Transverse colon (tissue), 4 donors: ENCODE data around the gene UTP14C. TPM values are rescaled to one million over a fixed set of nuclear protein-coding genes. Genes with fewer than 3 reads are reported as not detected.
"Not testable (repeated sequence)": the region's sequence is repeated elsewhere in the genome, so short reads cannot be mapped to it uniquely, and the experiment has no call there.

Source experiments
- DNase-seq: peaks from one replicate; pipeline ENCODE4 v3.0.0-alpha.2; 2019
- H3K27ac ChIP-seq, 4 donors: fragments of 200-600 bp; sonication (generic); 2 replicates each; pipeline ENCODE4 v1.5.1; 2016 to 2018; ENCODE audit warnings: inconsistent platforms in 4 of 4
- H3K27me3 ChIP-seq: fragments of 200-600 bp; sonication (generic); 2 replicates; pipeline ENCODE4 v1.5.1; 2017; ENCODE audit warnings: inconsistent platforms
- H3K36me3 ChIP-seq, 4 donors: fragments of 200-600 bp; sonication (generic); 2 replicates each; pipeline ENCODE4 v1.5.1; 2017 to 2019; ENCODE audit warnings: inconsistent platforms in 4 of 4
- H3K4me1 ChIP-seq, 4 donors: fragments of 200-600 bp; sonication (generic); 2 replicates each; pipeline ENCODE4 v1.5.1; 2017 to 2020; ENCODE audit warnings: inconsistent platforms in 4 of 4
- H3K4me3 ChIP-seq, 4 donors: fragments of 200-600 bp; sonication (generic); 1 replicate in 1 of 4; 2 replicates in 3 of 4; pipeline versions ENCODE4 v1.5.1 to v1.6.1; 2017 to 2019; ENCODE audit warnings: inconsistent platforms in 4 of 4
- H3K9me3 ChIP-seq, 2 donors: fragments of 200-600 bp; sonication (generic); 2 replicates each; pipeline ENCODE4 v1.5.1; 2017 to 2019; ENCODE audit warnings: inconsistent platforms in 2 of 2
- CTCF ChIP-seq, 5 experiments: fragments of 200-600 bp in 3 of 5; fragments of 450-650 bp in 2 of 5; sonication (generic) in 3 of 5; IDR thresholded peaks; 1 replicate in 2 of 5; 2 replicates in 3 of 5; pipeline ENCODE4 v1.5.1; 2016 to 2017; ENCODE audit warnings: antibody characterized with exemption in 5 of 5, inconsistent platforms in 3 of 5, mild to moderate bottlenecking in 2 of 5, moderate library complexity in 1 of 5
- EP300 ChIP-seq: sonication (generic); formaldehyde crosslinking; IDR thresholded peaks from one replicate; pipeline ENCODE4 v1.6.1; 2017; ENCODE audit warnings: antibody characterized with exemption, low read depth
- POLR2A ChIP-seq: fragments of 450-650 bp; IDR thresholded peaks from one replicate; pipeline ENCODE4 v1.6.1; 2016; ENCODE audit warnings: antibody characterized with exemption, mild to moderate bottlenecking, moderate library complexity
- POLR2AphosphoS5 ChIP-seq, 3 donors: sonication (generic); formaldehyde crosslinking; IDR thresholded peaks; one replicate each; pipeline ENCODE4 v1.6.1; 2016; ENCODE audit warnings: antibody characterized with exemption in 3 of 3
- WGBS, 2 donors: methylation state at CpG; one replicate each; pipeline ENCODE4 v1.1.5; 2018; ENCODE audit warnings: low coverage in 1 of 2; 5-methylcytosine and 5-hydroxymethylcytosine counted together
- in situ Hi-C, 4 donors: fragments of 200-750 bp; cut with MboI; loops; one replicate each; pipeline versions ENCODE4 v1.15.0 to v1.15.1; 2017; ENCODE audit warnings: low sequenced_read_pairs in 3 of 4, low pct_ligation_motif_present in 1 of 4, low pct_unique_long_range_greater_than_20kb in 1 of 4
- intact Hi-C: fragments of 100-400 bp; cut with DNase I; formaldehyde crosslinking; loops from one replicate; pipeline ENCODE4 v1.15.1; 2023; ENCODE audit warnings: low total_unique reads
- total RNA-seq, 4 donors: library from RNA; depleted of rRNA; stranded (reverse); fragments of >200 nt; gene quantifications; one replicate each; pipeline ENCODE4 v1.1.0, GENCODE V29; 2016

Gene UTP14C
- total RNA-seq, 4 donors from 2014 or later: 5.2 to 20.0 (median 13.6) TPM

GRCh38 chr13:51978796-51979556 is 45.5 kb upstream of the UTP14C start:
- WGBS, 2 donors: 63 to 80% methylated on average over 1 to 5 of the region's 5 CpGs

GRCh38 chr13:51980908-51981307 is 43.6 kb upstream of the UTP14C start:
- no peak overlapping the region for H3K27ac ChIP-seq
- no peaks in the 10 kb centered on the region for H3K9me3 ChIP-seq
- intact Hi-C loops: no loop called here
- in situ Hi-C loops: no loop called here
- no peak for TF ChIP-seq POLR2AphosphoS5 (IDR thresholded peaks at IDR 0.05)
- TF ChIP-seq CTCF (IDR thresholded peaks at IDR 0.05): no peak
- H3K4me3 ChIP-seq: no peak overlapping the region
- no peak for DNase-seq
- no peaks in the 10 kb centered on the region for H3K27me3 ChIP-seq
- H3K36me3 ChIP-seq: no peaks in the 10 kb centered on the region
- 66 to 81% methylated on average over 4 of the region's 4 CpGs for WGBS, 2 donors
- H3K4me1 ChIP-seq: peaks cover 0 to 5% (median 2%) of the 10 kb centered on the region in 4 donors

More at GRCh38 chr13:51978796-51979556, 45.5 kb upstream of the UTP14C start:
- H3K4me1 ChIP-seq: peaks cover 0 to 5% (median 2%) of the 10 kb centered on the region in 4 donors
- H3K27ac ChIP-seq: no peak overlapping the region
- H3K36me3 ChIP-seq: no peaks in the 10 kb centered on the region
- TF ChIP-seq CTCF (IDR thresholded peaks at IDR 0.05) (no peak), POLR2AphosphoS5 (IDR thresholded peaks at IDR 0.05) (peak in 1 of 3 donors; percentile 28), EP300 (no peak), POLR2A (peak; percentile 40)
- no peaks in the 10 kb centered on the region for H3K27me3 ChIP-seq
- H3K9me3 ChIP-seq: no peaks in the 10 kb centered on the region
- DNase-seq: peak; percentile 40
- in situ Hi-C loops (no loop called here), intact Hi-C loops (no loop called here)
- H3K4me3 ChIP-seq: no peak overlapping the region

- in situ Hi-C loops (no loop called here), intact Hi-C loops (no loop called here)
- no peaks in the 10 kb centered on the region for H3K36me3 ChIP-seq
- no peak overlapping the region for H3K27ac ChIP-seq
- no peak for TF ChIP-seq POLR2AphosphoS5 (IDR thresholded peaks at IDR 0.05)
- no peak for TF ChIP-seq CTCF (IDR thresholded peaks at IDR 0.05)
- TF ChIP-seq POLR2A: no peak
- no peak for TF ChIP-seq EP300
- no peak overlapping the region for H3K4me3 ChIP-seq
- 89 to 91% methylated on average over 4 of the region's 4 CpGs for WGBS, 2 donors
- no peaks in the 10 kb centered on the region for H3K9me3 ChIP-seq
- no peak for DNase-seq
- peaks cover 0 to 5% (median 2%) of the 10 kb centered on the region in 4 donors for H3K4me1 ChIP-seq
- H3K27me3 ChIP-seq: no peaks in the 10 kb centered on the region
Observed at GRCh38 chr13:51981355-51981754, 43.1 kb upstream of the UTP14C start.

GRCh38 chr13:51983292-51983691 is 41.2 kb upstream of the UTP14C start:
- 85% methylated on average over 2 of the region's 3 CpGs; no CpG with 5 or more reads in 1 of the 2 donors for WGBS, 2 donors
- H3K9me3 ChIP-seq, H3K4me1 ChIP-seq, intact Hi-C loops, H3K36me3 ChIP-seq, H3K27ac ChIP-seq, DNase-seq, in situ Hi-C loops, H3K4me3 ChIP-seq, H3K27me3 ChIP-seq: not testable (repeated sequence)

- WGBS, 2 donors: 82 to 94% methylated on average over 4 of the region's 4 CpGs
- H3K9me3 ChIP-seq, intact Hi-C loops, DNase-seq, H3K4me1 ChIP-seq, H3K36me3 ChIP-seq, H3K27ac ChIP-seq, H3K4me3 ChIP-seq, H3K27me3 ChIP-seq, in situ Hi-C loops: not testable (repeated sequence)
Observed at GRCh38 chr13:51984904-51985303, 39.6 kb upstream of the UTP14C start.
